HT-29 (cell line): ENCODE data around the gene MAGI2. TPM values are rescaled to one million over a fixed set of nuclear protein-coding genes. Genes with fewer than 3 reads are reported as not detected.
A peak's percentile ranks its signal among the peaks of the same experiment; 100 is the strongest.
"Not testable (repeated sequence)": the region's sequence is repeated elsewhere in the genome, so short reads cannot be mapped to it uniquely, and the experiment has no call there.

Experiments used
- DNase-seq: peaks from one replicate; pipeline ENCODE4 v3.0.0-alpha.2; 2015; ENCODE audit warnings: low spot score
- total RNA-seq: library from RNA; depleted of rRNA; stranded (reverse); fragments of >200 nt; shearing (Covaris generic); gene quantifications from 2 replicates; pipeline ENCODE4 v1.2.3, GENCODE V29; 2014

MAGI2 gene
- total RNA-seq, 1 experiment from 2014 or later = 0.23 TPM

DNA sequence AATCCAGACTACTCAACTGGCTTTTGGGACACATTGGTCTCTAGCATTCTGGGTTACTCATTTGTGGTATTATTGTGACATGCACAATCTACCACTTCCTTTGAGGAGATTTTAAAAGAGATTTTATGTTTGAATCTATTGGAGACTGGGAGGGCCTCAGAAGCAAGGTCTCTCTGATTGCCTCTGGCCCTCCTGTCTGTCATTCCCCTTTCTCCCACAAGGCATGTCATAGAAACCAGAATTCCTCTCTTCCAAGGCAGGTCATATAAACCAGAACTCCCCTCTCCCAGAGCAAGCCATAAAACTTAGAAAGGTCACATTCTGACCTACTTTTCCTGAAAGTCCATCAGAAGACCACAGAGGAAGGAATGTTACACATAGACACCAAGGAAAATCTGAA is 877.2 kb downstream of the MAGI2 start:
- DNase-seq = peak; percentile 9

- no peak for DNase-seq
These were observed 882.2 kb downstream of the MAGI2 start for GRCh38 chr7:78571292-78571691.

- DNase-seq = no peak
These were observed 884.8 kb downstream of the MAGI2 start for GRCh38 chr7:78568690-78569089.

DNA sequence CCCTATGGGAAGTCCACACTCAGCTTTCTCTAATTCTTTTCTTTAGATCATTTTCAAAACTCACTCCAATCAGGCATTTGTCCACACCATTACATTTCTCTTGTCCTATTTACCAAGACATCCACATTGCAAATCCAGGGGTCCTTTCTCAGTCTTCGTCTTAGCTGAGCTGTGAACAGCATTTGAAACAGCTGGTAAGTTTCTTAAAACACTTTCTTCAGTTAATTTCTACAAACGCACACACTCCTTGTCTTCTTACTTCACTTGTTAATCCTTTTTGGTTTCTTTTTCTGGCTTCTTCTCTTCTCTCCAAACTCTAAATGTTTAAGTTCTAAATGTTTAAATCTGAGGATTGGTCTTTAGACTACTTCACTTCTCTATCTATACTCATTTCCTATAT is 885.6 kb downstream of the MAGI2 start:
- no peak for DNase-seq

DNA sequence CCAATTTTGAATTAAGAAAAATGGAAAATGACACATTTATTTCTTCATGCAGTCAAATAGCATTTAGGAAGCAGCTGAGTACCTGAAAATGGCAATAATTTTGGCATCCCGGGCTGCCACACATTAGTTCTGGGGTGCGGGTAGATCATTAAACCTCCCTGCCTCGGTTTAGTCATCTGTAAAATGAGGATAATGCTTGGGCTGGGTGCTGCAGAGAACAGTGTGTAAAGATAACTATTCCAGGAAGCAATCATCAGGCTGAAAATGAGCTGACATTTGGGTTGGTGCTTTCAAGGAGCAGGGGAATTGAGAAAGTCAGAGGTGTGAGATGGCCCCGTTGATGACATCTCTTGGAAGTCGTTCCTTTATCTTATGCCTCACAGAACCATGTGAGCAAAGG is 887.7 kb downstream of the MAGI2 start:
- DNase-seq = no peak

DNA sequence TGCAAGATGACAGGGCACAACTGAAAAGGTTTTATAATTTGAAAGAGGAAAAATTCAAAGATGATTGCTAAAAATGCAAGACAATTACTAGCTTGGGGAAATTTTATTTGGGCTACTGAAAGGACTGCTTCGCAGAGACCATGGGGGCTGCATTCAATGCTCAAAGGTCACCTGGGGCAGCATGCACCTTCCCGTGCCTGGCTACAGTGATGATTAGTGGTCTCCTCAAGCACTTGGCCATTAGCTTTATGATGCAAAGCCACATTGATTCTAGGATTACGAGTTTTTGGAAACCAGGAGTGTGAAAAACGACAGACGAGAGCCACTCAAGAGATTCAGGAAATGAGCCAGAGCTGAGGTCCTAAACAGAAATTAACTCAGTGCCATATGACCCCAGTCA is 890.3 kb downstream of the MAGI2 start:
- no peak for DNase-seq

- no peak for DNase-seq
These were observed 891.3 kb downstream of the MAGI2 start for GRCh38 chr7:78562191-78562590.

DNA sequence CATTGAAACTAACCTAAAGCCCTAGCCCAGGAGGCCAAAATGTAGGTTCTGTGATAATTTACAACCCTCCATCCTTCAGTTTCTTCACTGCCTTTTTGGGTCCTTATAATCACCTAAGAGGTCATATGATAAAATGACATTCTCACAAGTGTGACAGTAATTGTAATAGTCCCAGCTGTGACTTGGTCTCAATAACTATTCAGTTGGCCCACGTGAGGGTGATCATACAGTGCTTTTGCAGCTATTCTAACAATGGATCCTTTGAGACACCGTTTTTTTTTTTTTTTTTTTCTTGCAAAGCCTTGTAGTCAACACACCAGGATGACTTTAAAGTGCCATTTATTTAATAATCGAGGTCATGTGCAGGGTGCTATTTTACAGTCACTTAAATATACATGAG is 894.9 kb downstream of the MAGI2 start:
- DNase-seq = no peak

DNA sequence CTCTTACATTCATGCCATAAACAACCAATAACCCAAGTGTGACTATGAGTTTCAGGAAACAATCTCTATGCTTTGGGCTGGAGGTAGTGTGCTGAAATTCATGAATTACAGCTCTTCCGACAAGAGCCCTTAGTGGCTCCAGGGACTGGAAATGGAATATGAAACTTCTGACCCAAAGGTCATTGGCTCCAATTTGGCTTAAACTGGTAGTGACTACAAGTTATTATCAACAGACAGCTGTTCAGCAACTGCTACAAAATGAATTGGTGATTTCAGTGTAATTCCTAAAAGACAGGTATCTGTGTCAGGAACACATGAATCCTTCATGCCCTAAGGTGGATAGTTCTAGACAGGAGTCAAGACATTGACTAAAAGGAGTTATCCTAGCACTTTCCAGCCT is 909.5 kb downstream of the MAGI2 start:
- no peak for DNase-seq

DNA sequence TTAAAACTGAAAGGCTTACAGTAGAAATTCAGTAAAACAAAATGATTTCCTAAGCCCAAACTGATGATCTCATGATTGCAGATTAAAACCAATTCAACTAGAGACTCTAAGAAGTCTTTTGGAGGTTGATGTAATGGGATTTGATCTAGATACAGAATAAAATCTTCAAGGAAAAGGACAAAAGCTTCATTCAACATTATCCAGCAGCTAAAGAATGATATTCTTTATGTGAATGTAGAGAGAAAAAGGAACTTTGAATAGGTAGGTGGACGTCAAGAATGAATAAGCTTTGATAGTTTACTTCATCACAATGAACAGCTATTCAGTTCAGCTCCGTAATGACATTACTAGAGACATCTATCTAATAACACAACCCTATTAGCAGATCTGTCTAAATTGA is 910.5 kb downstream of the MAGI2 start:
- no peak for DNase-seq

DNA sequence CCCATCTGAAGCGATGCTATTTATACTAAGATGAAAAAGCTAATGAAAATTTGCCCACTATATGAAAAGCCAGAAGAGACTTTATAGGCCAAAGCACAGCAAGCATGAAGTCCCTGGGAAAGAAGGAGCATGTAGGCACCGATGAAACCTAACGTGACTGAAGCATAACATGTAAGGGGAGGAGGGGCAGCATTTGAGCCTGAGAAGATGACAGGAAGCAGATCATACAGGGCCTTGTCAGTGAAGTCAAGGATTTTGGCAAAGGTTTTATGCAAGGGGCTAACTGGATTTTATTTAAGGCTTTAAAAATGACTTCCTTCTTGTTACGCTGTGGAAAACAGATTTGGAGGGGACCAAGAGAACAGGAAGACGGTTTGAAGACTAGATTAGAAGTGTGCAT is 910.9 kb downstream of the MAGI2 start:
- no peak for DNase-seq

DNA sequence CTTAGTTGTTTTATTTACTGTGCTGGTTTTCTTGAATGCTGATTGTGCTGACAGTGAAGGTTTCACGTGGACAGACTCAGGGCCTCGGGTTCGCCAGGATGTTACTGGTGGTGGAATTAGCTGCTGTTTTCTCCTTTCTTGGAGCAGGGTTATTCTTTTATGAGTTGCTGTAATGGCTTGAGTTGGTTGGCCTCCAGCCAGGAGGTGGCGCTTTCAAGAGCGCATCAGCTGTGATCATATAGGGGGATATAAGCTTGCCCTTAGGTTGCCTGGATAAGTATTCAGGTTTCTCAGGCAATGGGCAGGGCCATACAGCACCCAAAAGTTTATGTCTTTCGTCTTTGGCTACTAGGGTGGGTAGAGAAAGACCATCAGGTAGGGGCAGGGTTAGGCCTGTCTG is 913.6 kb downstream of the MAGI2 start:
- no peak for DNase-seq

DNA sequence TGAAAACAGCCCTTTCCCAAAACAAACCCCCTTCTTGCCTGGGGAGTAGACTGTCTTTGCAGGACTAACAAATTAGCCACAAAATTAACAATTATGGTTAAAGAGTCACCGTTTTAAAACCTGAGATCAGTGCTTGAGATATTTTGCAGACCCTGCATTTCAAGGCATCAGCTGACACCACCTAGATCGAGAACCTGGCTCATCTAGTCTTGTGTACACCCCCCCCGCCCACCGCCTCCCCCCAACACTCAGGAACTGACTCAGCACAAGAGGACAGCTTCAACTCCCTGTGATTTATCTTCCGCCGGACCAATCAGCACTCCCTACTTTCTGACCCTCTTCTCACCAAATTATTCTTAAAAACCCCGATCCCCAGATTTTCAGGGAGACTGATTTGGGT is 917.8 kb downstream of the MAGI2 start:
- no peak for DNase-seq

DNA sequence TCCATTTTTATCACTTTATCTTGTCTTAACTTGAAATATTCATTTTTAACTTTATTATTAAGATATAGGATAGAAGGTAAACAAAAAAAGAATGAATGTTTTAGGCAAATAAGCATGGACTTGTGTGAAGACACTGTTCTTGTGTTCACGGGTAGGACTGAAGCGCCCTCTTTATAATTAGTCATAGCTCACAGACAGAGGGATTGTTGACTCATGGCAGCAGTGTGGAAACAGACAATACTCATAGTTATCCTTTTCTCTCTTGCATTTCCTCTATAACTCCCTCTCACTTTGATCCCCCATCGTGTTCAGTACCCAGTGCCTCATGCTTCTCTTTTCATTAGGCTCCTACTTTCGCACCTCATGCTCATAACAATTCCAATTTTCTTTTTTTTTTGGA is 923.1 kb downstream of the MAGI2 start:
- peak; percentile 22 for DNase-seq

GRCh38 chr7:78529392-78529791 is 924.1 kb downstream of the MAGI2 start:
- no peak for DNase-seq

GRCh38 chr7:78528964-78529363 is 924.5 kb downstream of the MAGI2 start:
- no peak for DNase-seq

DNA sequence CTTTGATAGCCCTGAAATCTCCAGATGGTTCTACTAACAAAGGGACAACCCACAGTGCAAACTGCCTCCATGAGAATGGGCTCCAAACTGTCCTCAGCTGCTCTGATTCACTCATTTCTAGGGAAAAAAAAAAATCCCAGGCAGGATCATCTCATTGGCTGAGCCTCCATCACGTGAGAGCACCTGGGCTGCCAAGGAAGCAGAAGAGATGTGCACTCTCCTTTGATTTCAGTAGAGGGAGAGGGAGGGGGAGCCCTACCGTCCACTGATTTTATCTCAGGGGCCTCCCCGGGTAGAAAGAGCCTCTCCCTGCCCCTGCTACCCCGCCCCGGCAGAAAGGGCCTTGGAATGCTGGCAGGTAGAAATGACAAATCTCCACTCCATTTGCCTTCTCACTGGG is 929.5 kb downstream of the MAGI2 start:
- no peak for DNase-seq

GRCh38 chr7:78521961-78522360 is 931.5 kb downstream of the MAGI2 start:
- DNase-seq = no peak

DNA sequence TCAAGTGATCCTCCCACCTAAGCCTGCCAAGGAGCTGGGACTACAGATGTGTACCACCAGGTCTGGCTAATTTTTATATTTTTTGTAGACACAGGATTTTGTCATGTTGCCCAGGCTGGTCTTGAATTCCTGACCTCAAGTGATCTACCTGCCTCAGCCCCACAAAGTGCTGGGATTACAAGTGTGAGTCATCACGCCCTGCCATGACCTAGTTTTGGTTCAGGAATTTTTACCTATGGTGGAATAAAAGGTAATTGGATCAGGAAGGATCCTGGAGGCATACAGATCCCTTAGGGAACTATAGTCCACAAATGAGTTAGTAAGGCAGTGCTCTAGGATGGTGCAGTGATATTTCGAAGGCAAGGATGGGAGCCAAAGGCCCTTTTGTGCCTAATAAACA is 937.0 kb downstream of the MAGI2 start:
- DNase-seq = no peak

DNA sequence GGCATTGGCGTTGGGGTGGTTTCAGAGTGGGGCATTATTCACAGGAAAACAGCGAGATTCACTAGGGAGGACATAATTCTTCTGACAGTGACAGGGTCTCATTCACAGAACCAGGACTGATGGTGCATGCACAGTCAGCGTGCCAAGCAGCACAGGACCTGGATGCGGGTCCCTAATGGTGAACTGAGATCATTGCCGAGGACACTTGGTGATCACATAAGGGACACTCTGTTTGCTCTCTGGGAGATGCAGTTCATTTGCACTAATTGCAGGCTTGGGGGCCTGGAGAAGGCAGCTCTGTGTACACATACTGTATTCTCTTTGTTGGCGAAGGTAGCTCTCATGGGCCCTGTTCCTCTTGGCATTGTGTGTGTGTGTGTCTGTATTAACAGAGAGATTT is 938.8 kb downstream of the MAGI2 start:
- no peak for DNase-seq

- peak; percentile 53 for DNase-seq
These were observed 942.8 kb downstream of the MAGI2 start for GRCh38 chr7:78510580-78511188.

- DNase-seq = not testable (repeated sequence)
These were observed 950.2 kb downstream of the MAGI2 start for GRCh38 chr7:78503301-78503700.

GRCh38 chr7:78501064-78501463 is 952.4 kb downstream of the MAGI2 start:
- no peak for DNase-seq

DNA sequence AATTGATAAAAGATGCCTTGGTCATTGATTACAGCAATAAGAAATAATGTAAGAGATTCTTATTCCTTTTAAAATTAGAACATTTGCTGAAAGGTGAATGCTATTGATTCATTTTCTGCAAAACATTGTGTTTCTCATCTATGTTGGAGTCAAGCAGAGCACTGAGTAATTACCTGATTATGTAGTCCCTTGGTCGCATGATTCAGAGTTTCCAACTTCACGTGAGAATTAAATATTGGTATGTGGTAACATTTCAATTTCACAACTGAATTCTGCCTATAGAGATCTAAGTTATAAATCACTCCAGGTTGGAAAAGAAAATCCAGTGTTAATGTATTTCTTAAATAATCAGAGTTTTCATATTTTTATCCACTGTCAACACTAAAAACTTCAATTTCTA is 953.5 kb downstream of the MAGI2 start:
- no peak for DNase-seq
